ENCODE data around the gene USP20. TPM values are rescaled to one million over a fixed set of nuclear protein-coding genes. Genes with fewer than 3 reads are reported as not detected.

The USP20 gene
- polyA plus RNA-seq, 1 of the 3 experiments (the other 2 are of a cell fraction) = 22.5 TPM

DNA sequence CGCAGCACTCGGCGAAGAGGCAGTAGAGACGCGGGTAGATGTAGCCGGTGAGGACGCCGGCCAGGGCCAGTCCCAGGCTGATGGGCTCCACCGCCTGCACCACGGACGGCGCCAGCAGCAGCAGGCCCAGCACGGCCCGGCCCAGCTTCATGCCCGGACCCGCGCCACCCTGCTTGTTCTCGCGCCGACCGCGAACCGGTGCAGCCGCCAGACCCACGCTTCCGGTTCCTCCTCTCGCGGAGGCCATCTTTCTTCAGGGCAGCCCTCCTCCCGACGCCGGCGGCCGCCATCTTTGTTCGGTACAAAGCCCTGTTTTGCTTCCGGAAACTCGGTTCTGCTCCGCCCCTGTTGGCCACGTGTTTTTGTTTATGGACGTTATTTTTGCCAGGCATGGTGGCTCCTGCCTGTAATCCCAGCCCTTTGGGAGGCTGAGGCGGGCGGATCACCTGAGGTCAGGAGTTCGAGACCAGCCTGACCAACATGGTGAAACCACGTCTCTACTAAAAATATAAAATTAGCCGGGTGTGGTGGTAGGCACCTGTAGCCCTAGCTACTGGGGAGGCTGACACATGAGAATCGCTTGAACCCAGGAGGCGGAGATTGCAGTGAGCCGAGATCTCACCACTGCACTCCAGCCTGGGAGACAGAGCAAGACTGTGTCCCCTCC, 11.2 kb upstream of the USP20 start, which contains the start of gene TOR1A (continued):
- TF ChIP-seq, protein P1, sequence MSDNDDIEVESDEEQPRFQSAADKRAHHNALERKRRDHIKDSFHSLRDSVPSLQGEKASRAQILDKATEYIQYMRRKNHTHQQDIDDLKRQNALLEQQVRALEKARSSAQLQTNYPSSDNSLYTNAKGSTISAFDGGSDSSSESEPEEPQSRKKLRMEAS (IDR thresholded peaks at IDR 0.05; ENCODE audit: low read depth) = peak; percentile 99
- TF ChIP-seq YY1 (IDR thresholded peaks at IDR 0.05; ENCODE audit: low read depth) (peak; percentile 100), TEAD4 (IDR thresholded peaks at IDR 0.05; ENCODE audit: borderline replicate concordance, insufficient read depth) (no peak), FOXJ3 (CRISPR knock-in tag; IDR thresholded peaks at IDR 0.05) (peak; percentile 75), ELF1 (IDR thresholded peaks at IDR 0.05) (peak; percentile 98), IRF3 (IDR thresholded peaks at IDR 0.05; ENCODE audit: low read depth, low read length) (no peak)
- TF ChIP-seq, protein P2, sequence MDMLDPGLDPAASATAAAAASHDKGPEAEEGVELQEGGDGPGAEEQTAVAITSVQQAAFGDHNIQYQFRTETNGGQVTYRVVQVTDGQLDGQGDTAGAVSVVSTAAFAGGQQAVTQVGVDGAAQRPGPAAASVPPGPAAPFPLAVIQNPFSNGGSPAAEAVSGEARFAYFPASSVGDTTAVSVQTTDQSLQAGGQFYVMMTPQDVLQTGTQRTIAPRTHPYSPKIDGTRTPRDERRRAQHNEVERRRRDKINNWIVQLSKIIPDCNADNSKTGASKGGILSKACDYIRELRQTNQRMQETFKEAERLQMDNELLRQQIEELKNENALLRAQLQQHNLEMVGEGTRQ (IDR thresholded peaks at IDR 0.05; ENCODE audit: borderline replicate concordance, low read depth, low read length) = peak; percentile 44; the same call in 1 of the 2 replicates
- TF ChIP-seq, protein P3, sequence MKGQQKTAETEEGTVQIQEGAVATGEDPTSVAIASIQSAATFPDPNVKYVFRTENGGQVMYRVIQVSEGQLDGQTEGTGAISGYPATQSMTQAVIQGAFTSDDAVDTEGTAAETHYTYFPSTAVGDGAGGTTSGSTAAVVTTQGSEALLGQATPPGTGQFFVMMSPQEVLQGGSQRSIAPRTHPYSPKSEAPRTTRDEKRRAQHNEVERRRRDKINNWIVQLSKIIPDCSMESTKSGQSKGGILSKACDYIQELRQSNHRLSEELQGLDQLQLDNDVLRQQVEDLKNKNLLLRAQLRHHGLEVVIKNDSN (IDR thresholded peaks at IDR 0.05; ENCODE audit: borderline replicate concordance, low read depth) = peak; percentile 87

- Histone ChIP-seq H3K9ac (no peak overlapping the region), H3K4me1 (ENCODE audit: control insufficient read depth in 1 of 2, insufficient read depth in 2 of 2, low read depth in 1 of 2, low read length in 1 of 2) (peaks cover 0 to 7% of the 10 kb centered on the region in 2 experiments; a peak in 1 of 4 replicates), H3K9me2 (no peaks in the 10 kb centered on the region), H3K79me2 (ENCODE audit: insufficient read depth) (peaks cover 18% of the 10 kb centered on the region), H3K9me3 (no peaks in the 10 kb centered on the region), H3K27me3 (ENCODE audit: insufficient read depth) (no peaks in the 10 kb centered on the region), H3K36me3 (replicated peaks in 1 of 2; ENCODE audit: control insufficient read depth in 1 of 2, insufficient read depth in 2 of 2, low read length in 1 of 2) (peaks cover 39 to 48% of the 10 kb centered on the region in 2 experiments), H2AFZ (ENCODE audit: low read depth) (no peak overlapping the region), H3K27ac (ENCODE audit: low read depth in 2 of 2, low read length in 1 of 2) (no peak overlapping the region), H3K4me2 (no peak overlapping the region), H3K4me3 (ENCODE audit: low read depth in 2 of 2, low read length in 1 of 2) (no peak overlapping the region), H4K20me1 (ENCODE audit: insufficient read depth) (no peaks in the 10 kb centered on the region), H3F3A (replicated peaks; ENCODE audit: insufficient read depth) (peaks cover 20% of the 10 kb centered on the region)
- WGBS (ENCODE audit: low lambda C conversion rate) = 87% methylated on average over 6 of the region's 6 CpGs
- TF ChIP-seq GABPA (IDR thresholded peaks at IDR 0.05; ENCODE audit: low read depth) (no peak), SMC3 (IDR thresholded peaks at IDR 0.05; ENCODE audit: low read depth, low read length) (no peak), YY1 (IDR thresholded peaks at IDR 0.05; ENCODE audit: low read depth) (no peak), NRF1 (IDR thresholded peaks at IDR 0.05; ENCODE audit: low read depth, low read length) (no peak), RXRA (IDR thresholded peaks at IDR 0.05; ENCODE audit: borderline replicate concordance, low read depth) (no peak), RFX5 (IDR thresholded peaks at IDR 0.05; ENCODE audit: low read length) (no peak), RCOR1 (IDR thresholded peaks at IDR 0.05; ENCODE audit: low read length) (no peak), CHD2 (IDR thresholded peaks at IDR 0.05; ENCODE audit: low read length, partially characterized antibody) (no peak)
- TF ChIP-seq, protein P4, sequence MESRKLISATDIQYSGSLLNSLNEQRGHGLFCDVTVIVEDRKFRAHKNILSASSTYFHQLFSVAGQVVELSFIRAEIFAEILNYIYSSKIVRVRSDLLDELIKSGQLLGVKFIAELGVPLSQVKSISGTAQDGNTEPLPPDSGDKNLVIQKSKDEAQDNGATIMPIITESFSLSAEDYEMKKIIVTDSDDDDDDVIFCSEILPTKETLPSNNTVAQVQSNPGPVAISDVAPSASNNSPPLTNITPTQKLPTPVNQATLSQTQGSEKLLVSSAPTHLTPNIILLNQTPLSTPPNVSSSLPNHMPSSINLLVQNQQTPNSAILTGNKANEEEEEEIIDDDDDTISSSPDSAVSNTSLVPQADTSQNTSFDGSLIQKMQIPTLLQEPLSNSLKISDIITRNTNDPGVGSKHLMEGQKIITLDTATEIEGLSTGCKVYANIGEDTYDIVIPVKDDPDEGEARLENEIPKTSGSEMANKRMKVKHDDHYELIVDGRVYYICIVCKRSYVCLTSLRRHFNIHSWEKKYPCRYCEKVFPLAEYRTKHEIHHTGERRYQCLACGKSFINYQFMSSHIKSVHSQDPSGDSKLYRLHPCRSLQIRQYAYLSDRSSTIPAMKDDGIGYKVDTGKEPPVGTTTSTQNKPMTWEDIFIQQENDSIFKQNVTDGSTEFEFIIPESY (IDR thresholded peaks at IDR 0.05; ENCODE audit: borderline replicate concordance, low read depth) = no peak
- TF ChIP-seq, protein P3 (IDR thresholded peaks at IDR 0.05; ENCODE audit: borderline replicate concordance, low read depth) = no peak
- CTCF ChIA-PET = interaction anchor here (0.9 kb wide), 1 partner anchor 145 kb away, joined by 3 read pairs; no protein-coding TSS in a partner anchor
- no peak for DNase-seq
- POLR2A ChIA-PET = interaction anchor here (1.1 kb wide), 1 partner anchor 8 kb away, joined by 5 read pairs; no protein-coding TSS in a partner anchor
Observed at GRCh38 chr9:129826344-129826743, 8.9 kb upstream of the USP20 start.
